Measurements from ENCODE around the gene RBM33.

GRCh38 chr7:155717010-155717744, 72.7 kb downstream of the RBM33 start:
- TF ChIP-seq ZSCAN20 (CRISPR knock-in tag; IDR thresholded peaks at IDR 0.05) (no peak), USF2 (IDR thresholded peaks at IDR 0.05) (no peak), CTCF (IDR thresholded peaks at IDR 0.05) (no peak), ZNF302 (CRISPR knock-in tag; IDR thresholded peaks at IDR 0.05) (no peak), HDAC2 (IDR thresholded peaks at IDR 0.05) (no peak), SMC3 (IDR thresholded peaks at IDR 0.05) (no peak), HOXA7 (CRISPR knock-in tag; IDR thresholded peaks at IDR 0.05) (no peak), POLR2A (IDR thresholded peaks at IDR 0.05; ENCODE audit: low read length) (no peak)

Measured in A549 (cell line).